Stimulated activated CD4-positive, alpha-beta T cell treated with anti-CD3 and anti-CD28 coated beads, TNF-alpha, amount 100 ng/mL, for 1 hour (primary cell): Measurements from ENCODE around the gene DXO.
"Not testable (repeated sequence)": the region's sequence is repeated elsewhere in the genome, so short reads cannot be mapped to it uniquely, and the experiment has no call there.

Source experiments
- DNase-seq, 3 donors: peaks; one replicate each; pipeline ENCODE4 v3.0.0-alpha.2; 2020; ENCODE audit warnings: low read depth in 3 of 3, low spot score in 1 of 3

DXO gene

DNA sequence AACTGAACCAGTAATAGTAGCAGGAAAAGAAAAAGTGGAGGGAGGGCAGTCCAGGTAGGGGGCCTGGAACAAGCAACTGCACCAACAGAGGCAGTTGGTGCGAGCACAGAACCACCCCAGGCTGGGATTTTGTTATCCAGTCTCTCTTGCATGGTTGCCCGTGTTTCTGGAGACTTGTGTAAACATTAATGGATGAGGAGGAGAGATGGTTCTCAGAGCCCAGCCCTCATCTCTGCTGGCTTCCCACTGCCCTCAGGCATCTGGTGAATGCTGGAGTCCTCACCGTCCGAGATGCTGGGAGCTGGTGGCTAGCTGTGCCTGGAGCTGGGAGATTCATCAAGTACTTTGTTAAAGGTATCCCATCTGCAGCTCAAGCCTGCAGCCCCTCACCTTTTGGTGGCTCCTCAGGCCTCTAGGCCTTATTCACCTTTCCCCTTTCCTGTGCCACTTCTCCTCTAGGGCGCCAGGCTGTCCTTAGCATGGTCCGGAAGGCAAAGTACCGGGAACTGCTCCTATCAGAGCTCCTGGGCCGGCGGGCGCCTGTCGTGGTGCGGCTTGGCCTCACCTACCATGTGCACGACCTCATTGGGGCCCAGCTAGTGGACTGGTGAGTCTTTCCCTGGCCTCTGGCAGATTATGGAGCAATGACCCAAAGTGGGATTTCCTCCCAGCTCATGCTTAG lies 8.4 kb upstream of the DXO start:
- not testable (repeated sequence) for DNase-seq

DNA sequence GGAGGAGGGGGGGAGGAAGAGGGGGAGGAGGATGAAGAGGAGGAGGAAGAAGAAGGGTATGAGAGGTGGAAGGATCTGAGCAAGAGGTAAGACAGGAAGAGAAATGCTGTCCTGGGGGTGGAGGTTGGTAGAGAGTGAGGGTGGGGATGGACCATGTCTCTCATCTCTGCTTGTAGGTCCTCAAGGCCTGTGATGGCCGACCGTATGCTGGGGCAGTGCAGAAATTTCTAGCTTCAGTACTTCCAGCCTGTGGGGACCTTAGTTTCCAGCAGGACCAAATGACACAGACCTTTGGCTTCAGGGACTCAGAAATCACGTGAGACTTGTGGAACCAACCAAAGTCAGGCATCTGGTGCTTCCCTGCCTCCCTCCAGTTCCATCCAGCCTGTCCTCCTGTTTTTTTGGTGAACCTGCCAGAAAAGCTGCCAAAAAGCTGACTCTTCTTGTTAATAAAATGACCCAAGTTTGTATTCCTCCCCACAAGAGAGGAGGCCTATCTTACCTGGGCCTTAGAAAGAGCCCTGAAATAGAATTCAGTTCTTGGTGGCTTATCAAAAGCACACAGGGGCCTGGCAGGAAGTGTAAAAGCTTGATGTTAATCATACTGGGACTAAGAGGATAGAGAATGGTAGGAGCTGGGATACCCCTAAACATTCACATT lies 7.4 kb upstream of the DXO start:
- DNase-seq = no peak

GRCh38 chr6:31978831-31979230 lies 6.9 kb upstream of the DXO start:
- no peak for DNase-seq

- no peak for DNase-seq
Observed at GRCh38 chr6:31977816-31978431, 6.0 kb upstream of the DXO start.

- DNase-seq = not testable (repeated sequence)
Observed at GRCh38 chr6:31976065-31976464, 4.1 kb upstream of the DXO start.

DNA sequence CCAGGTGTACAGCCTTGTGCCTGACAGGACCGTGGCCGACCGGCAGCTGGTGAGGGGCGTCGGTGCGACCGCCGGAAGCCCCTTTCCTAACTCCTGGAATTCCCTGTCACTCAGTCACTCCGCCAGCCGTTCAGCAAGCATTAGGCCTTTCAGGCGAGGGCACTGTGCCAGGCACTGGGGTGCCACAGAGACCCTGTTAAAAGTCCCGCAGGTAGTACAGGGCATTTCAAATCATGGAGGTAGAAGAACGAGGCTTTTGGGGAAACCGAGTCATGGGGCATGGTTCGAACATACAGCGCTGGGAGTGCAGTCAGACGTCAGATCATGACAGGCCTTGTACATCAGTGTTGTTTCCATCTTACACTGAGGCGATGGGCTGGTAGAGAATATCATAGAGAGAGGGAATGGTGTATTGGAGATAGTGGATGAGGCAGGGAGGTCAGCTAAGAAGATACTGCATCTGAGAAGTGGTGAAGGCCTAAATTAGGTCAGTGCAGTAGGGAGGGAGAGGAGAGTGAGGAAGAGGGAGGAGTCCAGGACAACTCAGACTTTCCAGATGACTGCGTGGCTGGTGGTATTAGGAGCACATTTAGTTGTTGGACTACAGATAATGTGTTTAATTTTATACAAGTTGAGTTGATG lies 892 bp upstream of the DXO start:
- no peak for DNase-seq

DNA sequence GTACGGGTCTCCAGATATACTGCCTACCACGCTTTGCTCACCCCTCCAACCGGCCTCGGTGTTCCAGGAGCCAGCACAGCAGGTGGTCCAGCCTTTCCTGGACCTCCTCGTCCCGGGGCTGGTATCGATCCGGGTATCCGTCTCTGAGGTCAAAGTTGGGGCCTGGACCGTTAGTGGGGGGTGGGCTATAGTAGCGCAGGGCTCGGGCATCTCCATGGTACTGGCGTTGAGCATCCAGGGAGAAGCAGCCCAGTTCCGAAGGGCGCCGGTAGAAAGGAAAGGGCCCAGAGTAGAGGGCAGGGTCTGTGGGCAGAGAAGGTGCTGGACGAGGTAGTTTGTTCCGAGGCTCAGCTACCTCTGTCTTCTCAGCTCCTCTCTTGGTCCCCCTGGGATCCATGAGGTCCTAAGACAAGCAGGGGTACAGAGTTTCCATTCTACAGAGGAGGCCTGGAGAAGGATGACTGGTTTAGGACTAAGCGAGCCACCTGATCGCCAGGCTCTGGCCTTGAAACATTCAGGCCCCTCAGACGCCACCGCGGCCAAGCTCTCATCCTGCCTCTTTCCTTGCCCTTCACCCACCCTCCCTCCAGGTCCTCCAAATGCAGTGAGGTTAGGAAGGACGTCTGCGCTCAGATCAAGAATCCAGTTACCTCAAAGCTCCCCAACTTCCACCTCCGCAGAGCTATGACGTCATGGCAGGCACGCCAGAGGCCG lies 502 bp downstream of the DXO start:
- DNase-seq = no peak

DNA sequence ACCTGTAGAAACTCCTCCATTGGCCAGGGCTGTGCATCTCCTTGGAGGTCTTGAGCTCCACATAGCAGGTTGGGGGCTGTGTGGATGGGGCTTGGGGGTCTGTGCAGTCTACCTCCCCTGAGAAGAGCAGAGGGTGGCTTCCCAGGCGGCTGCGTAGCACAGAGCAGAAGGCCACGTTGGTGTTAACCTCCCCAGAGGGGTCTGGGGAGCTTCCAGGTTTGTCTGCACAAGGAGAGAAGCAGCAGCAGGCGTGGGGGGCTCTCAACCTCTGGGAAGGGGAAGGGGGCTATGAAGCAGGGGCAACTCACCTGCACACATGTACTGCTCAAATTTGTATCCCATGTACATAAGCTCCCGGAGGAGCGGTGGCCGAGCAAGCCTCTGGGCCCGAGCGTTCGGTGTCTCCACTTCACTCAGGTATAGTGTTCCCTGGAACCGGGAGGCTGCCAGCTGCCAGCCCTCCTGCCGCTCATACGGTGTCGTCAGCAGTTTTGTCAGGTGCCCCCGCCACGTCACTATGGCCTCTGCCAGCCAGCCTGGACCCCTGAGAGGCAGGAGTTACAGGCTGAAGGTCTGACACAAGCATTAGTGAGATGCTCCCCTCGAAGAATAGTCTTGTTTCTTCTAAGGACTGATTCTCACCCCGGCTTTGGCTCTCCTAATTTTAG lies 1.2 kb downstream of the DXO start:
- DNase-seq = no peak

- DNase-seq = no peak
Observed at GRCh38 chr6:31969712-31970603, 2.0 kb downstream of the DXO start.

- DNase-seq = no peak
Observed at GRCh38 chr6:31968791-31969711, 2.9 kb downstream of the DXO start.

- DNase-seq = no peak
Observed at GRCh38 chr6:31968326-31968725, 3.6 kb downstream of the DXO start.

- no peak for DNase-seq
Observed at GRCh38 chr6:31967926-31968320, 4.0 kb downstream of the DXO start.

- DNase-seq = no peak
Observed at GRCh38 chr6:31966997-31967925, 4.7 kb downstream of the DXO start.

DNA sequence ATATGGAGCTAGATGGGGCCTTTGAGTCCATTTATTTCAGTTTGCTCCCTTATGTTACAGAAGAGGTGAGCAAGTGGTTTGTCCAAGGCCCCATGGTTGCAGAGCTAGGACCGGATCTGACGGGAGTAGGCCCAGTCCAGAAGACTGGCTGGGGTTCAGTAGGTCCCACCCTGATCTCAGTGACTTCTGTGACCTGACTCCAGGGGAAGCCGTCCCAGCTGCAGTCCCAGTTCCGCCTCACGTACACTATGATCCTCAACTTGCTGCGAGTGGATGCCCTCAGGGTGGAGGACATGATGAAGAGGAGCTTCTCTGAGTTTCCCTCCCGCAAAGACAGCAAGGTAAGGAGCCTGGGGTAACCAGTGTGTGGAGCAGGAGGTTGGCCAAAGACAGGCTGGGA lies 5.4 kb downstream of the DXO start:
- no peak for DNase-seq

- no peak for DNase-seq
Observed at GRCh38 chr6:31965700-31966099, 6.2 kb downstream of the DXO start.

GRCh38 chr6:31963921-31964320 lies 8.0 kb downstream of the DXO start:
- DNase-seq = no peak

DNA sequence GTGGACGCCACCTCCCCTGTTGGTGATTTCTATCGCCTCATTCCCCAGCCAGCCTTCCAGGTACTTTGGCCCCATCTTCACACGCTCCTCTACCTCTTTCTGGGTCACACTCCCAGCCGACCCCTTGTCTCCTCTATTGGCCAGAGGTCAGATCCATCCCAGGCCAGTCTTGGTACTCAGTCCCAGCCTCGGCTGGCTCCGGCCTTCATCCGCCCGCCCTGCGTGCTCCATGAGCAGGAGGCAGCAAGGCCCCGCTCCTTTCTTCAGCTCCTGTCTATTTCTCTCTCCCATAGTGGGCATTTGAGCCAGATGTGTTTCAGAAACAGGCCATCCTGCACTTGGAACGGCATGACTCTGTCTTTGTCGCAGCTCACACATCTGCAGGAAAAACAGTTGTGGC lies 10.3 kb downstream of the DXO start:
- DNase-seq = no peak
